AG08396 (cell line): ENCODE results near the gene VPS13D.
A peak's percentile ranks its signal among the peaks of the same experiment; 100 is the strongest.
"Not testable (repeated sequence)": the region's sequence is repeated elsewhere in the genome, so short reads cannot be mapped to it uniquely, and the experiment has no call there.

Source experiments
- DNase-seq: peaks from one replicate; pipeline ENCODE4 v3.0.0; 2012; ENCODE audit warnings: low spot score, mixed read lengths

VPS13D gene

DNA sequence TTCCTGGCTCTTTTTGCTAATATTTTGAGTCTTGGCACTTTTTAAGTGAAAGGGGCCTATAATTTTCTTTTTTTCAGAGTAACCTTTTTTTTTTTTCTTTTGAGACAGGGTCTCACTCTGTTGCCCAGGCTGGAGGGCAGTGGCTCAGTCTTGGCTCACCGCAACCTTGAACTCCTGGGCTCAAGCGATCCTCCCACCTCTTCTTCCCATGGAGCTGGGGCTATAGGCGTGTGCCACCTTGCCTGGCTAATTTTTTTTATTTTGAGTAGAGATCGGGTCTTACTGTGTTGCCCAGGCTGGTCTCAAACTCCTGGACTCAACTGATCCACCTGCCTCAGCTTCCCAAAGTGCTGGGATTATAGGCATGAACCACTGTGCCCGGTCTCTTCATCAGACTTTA is 285.4 kb downstream of the VPS13D start:
- no peak for DNase-seq

DNA sequence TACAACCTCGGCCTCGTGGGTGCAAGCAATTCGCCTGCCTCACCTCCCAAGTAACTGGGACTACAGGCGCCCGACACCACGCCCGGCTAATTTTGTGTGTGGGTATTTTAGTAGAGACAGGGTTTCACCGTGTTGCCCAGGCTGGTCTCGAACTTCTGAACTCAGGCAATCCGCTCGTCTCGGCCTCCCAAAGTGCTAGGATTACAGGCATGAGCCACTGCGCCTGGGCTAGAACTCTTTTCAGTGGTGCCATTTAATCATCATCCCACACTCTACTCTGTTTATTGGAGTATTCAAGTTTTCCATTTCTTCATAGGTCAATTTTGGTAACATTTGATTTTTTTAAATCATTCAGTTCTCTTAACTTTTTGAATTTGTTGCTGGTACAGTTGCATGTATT is 286.9 kb downstream of the VPS13D start:
- DNase-seq: no peak

DNA sequence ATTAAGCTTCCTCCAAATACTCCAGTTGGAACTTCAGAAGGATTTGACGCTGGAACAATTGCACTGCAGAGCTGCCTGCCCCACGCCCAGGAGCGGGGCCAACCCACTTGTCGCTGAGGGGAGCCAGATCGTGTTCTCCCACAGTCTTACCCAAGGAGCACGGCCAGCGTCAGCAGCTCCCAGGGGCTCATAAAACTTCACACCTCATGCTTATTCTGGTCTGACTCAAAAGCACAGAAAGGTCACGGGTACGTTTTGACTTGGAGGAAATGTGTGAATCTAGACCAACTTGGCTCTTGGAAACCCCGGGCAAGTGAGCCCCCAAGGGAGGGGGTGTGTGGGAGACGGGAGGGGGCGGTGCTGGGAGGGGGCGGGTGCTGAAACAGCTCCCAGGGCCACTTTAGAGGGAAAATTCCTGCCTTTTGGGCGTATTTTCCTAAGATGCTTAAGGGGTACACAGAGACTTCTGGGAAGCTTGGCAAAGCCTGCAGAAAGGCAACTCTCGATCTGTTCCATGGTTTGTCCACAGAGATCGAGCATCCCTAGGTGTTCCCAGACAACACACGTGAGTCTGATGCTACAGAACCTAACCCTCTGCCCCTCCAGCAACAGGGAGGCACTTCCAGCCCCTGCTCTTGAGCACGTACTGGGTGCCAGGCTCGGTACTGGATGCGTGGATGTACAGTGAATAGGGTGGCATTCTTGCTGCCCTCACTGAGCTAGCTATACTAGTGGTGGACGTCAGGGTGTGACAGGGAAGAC is 289.3 kb downstream of the VPS13D start:
- DNase-seq: peak; percentile 36

DNA sequence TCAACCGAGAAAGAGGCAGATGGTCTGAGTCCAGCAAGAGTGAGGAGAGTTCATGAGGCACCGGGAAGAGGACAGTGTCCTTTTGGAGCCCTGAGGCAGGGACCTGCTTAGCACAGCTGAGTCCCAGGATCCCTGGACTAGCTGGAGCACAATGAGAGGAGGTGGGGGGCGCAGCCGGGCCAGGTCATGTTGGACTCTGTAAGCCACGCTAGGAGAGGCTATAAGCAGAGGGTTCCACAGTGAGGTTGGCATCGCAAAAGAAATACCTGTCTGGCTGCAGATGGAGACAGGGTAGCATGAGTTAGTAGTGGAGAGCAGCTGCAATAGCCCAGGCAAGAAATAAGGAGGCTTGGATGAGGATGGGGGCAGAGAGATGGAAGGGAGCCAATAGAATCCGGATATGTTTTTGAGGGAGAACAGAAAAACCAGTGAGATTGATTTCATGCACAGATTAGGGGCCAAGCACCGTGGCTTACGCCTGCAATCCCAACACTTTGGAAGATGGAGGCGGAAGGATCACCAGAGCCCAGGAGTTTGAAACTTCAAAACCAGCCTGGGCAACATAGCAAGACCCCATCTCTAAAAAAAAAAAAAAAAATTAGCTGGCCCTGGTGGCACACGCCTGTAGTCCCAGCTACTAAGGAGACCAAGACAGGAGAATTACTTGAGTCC is 290.0 kb downstream of the VPS13D start:
- no peak for DNase-seq

DNA sequence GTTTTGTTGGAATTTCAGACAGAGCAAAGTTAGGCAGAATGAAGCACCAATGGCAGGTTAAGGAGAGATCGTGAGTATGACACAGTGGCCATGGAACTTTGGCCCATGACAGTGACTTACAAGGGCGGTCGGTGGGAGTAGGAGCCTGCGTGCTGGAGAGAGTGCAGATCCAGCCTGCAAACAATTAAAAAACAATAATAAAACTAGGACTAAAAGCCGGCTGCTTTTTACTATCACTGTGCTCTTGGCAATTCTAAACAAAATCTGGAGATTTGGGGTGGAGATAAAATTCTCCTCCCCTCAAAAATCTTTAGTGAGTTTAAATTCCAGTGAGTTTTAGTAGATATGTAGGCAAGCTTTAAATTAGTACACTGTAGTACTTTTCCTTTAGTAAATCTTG is 291.3 kb downstream of the VPS13D start:
- no peak for DNase-seq

DNA sequence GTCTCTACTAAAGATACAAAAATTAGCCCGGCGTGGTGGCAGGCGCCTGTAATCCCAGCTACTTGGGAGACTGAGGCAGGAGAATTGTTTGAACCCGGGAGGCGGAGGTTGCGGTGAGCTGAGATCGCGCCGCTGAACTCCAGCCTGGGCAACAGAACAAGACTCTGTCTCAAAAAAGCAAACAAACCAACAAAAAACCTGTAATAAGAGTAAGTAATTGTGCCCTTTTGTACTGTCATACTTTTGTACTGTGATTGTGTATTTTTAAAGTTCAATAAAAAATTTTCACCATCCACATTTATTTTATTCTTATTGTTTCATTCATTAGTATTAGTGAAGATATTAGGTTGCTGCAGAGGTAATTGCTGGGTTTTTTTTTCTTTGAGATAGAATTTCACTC is 292.9 kb downstream of the VPS13D start:
- DNase-seq: not testable (repeated sequence)

DNA sequence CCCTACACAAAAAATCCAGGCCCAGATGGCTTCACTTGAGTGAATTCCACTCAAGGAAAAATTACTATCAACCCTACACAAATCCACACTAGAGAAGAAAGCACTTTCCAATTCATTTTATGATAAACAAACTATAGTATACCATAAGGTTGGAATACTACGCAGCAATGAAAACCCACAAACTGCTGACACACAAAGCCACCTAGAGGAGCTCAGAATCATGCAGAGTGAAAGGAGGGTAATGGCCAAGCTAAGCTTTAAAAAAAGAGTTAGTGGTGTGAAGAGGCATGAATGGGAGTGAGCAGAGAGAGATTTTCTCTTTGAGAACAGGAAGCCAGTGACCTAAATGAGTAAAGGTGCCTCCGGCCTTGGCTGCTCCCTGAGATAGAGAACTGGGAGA is 294.4 kb downstream of the VPS13D start:
- no peak for DNase-seq

DNA sequence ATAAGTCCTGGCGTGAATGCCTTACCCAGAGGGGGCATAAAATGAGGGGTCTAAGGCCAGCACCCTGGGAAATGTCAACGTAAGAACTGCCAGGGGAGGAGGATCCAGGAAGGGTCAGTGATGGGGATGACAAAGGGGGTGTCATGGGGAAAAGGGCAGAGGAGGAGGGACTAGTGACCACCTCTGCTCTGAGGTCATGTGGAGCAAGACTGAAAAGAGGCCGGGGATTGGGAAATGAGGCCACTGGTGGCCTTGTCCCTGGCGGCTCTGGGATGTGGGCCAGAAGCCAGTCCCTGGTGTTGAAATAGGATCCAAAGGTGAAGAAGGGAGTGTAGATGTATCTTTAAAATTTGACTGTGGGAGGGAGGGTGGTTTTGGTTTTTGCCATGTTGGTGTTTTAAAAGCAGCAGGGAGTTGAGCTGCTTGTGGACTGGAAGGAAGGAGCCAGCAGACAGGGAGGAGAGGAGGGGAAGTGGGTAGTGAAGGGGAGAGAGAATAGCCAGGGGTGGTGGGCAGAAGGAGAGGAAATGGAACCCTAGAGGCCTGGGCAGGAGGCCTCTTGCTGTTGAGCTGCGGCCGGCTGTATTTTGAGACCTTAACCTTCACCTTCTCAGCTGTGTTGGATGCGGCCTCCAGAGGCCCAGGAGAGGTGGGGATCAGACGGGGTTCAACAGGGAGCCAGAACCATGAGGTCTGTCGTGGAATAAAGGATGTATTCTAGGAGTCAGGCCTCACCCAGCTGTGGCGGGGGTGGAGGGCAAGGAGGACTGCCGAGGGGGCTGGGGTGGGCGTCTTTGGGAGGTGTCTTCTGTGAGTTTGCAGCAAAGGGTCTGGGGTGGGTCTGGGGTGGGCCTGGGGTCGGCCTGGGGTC is 295.7 kb downstream of the VPS13D start:
- DNase-seq: no peak

DNA sequence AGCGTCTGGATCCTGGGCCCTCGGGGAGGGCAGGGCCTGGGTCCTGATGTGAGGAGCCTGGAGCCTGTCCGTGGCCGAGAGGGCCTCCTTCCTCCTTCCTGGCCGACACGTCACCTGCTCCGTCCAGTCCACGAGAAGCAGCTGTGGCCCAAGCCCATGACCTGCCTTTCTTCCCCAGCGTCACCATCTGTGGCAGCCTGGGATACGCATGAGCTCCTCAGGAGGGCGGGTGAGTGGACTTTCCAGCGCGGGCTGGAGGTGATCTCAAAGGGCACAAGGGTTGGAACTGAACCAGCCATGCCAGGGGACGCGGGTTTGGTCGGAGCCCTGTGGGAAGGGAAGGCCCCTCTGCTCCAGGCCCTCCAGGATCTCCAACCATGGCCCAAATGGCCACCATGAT is 297.7 kb downstream of the VPS13D start:
- DNase-seq: no peak

DNA sequence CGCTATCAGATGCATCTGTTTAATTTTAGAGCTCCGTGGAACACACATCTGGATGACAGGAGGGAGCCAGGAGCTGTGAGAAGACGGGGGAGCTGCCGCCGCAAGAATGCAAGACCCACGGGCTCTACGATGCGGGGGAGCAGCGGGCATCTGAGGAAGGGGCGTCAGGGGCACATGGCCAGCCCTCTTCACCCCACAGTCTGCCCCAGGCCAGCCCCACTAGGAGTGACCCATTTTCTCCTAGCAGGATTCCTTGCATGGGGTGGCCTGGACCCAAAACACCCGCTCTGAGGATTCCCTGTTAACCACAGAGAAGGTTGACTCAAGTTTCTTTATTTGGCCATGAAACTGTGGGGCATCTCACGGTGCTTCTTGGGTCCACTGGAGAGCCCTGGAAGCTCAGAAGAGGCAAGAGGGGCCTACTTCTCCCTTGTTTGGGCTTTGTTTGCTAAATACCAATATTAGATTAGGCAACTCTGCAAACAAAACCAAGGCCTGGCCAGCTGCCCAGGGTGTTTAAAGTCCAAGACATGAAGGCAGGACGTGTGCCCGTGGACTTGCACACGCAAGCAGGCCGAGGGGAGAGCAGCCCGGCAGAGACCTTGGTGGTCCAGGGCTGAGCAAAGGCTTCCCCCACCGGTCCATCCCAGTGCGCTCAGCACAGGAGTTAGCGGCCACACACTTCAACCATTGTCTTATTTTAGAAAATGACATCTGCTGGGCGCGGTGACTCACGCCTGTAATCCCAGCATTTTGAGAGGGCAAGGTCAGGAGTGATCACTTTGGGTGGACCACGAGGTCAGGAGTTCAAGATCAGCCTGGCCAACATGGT is 298.4 kb downstream of the VPS13D start:
- peak; percentile 46 for DNase-seq

DNA sequence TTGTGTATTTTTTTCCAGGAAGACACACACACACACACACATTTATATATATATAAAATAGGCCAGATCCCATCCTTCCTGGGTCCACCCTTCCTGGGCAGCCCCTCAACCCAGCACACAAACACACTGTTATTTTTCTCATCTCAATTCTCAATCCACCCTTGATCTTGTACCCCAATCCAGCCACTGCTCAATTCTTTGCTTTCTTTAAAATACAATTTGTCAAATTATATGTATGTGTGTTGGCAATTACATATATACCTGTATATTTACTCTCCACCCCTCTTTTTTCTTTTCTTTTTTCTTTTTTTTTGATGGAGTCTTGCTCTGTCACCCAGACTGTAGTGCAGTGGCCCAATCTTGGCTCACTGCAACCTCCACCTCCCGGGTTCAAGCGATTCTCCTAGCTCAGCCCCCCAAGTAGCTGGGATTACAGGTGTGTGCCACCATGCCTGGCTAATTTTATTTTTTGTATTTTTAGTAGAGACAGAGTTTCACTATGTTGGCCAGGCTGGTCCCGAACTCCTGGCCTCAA is 299.9 kb downstream of the VPS13D start:
- no peak for DNase-seq

DNA sequence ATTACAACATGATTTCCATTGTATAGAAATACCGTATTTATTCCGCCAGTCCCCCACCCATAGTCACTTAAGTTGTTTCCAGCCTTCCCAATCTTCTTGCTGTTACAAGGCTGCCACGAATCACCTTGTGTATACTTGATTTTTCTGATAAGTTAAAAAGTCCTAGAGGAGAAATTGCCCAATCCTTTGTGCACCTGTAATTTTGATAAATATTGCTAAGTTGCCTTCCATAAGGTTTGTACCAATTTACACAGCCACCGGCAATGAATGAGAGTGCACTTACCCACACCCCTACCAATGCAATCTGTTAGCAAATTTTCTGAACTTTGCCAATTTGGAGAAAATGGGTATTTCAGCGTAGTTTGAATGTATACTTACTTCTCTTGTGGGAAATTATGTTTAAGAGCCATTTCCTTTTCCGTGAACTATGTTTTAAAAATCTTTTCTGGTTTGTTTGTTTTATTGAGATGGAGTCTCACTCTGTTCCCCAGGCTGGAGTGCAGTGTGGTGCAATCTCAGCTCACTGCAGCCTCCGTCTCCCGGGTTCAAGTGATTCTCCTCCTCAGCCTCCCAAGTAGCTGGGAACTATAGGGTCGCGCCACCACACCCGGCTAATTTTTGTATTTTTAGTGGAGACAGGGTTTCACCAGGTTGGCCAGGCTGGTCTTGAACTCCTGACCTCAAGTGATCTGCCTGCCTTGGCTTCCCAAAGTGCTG is 300.8 kb downstream of the VPS13D start:
- no peak for DNase-seq

DNA sequence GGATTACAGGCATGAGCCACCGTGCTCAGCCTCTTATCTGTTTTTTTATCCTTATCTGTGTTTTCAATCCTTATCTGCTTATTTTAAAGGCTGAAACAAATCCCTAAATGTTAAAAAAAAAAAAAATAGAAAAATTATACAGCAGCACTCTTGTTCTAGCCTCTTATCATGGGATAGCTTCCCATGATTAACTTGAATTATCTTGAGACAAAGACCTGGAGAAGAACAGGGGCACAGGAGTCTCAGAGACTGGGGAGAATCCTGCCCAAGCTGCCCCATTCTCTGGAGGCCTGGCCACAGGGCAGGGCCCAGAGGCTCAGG is 301.3 kb downstream of the VPS13D start:
- no peak for DNase-seq

DNA sequence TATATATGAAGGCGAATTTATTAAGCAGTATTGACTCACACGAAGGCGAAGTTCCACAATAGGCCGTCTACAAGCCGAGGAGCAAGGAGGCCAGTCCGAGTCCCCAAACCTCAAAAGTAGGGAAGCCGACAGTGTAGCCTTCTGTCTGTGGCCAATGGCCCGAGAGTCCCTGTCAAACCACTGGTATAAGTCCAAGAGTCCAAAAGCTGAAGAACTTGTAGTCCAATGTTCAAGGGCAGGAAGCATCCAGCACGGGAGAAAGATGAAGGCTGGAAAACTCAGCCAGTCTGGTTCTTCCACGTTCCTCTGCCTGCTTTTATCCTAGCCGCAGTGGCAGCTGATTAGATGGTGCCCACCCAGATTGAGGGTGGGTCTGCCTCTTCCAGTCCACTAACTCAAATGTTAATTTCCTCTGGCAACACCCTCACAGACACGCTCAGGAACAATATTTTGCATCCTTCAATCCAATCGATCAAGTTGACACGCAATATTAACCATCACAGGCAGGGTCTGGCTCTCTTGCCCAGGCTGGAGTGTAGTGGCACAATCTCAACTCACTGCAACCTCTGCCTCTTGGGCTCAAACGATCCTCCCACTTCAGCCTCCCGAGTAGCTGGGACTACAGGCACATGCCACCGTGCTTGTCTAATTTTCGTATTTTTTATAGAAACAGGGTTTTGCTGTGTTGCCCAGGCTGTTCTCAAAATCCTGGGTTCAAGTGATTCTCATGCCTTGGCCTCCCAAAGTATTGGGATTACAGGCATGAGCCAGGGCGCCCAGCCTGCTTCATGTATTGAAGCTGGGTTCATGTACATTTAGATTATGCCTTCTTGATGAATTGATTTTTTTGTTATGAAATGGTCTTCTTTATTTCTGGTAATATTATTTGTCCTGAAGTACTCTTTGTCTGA is 302.8 kb downstream of the VPS13D start:
- no peak for DNase-seq

DNA sequence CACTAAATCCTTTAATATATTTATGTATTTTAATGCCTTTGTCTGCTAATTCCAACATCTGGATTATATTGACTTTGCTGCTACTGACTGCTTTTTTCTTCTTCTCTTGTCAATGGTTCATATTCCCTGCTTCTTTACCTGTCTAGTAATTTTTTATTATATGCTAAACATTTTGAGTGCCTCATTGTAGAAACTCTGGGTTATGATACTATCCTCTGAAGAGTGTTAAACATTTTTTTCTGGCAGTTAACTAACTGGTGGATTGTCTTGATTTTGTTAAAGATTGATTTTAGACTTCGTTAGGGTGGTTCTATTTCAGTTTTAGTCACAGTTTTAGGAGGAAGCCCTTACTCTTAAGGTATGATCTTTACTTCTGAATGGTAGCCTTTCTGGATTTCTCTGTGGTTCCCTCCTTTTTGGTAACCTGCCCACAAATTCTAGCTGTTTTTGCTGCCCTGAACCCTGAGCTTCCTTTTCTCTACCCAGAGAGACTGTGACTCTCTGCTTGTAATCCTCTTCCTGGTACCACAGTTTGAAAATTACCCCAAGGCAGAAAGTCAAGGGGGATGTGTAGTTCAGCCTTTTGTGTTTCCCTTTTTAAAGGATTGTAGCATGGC is 306.3 kb downstream of the VPS13D start:
- DNase-seq: no peak

DNA sequence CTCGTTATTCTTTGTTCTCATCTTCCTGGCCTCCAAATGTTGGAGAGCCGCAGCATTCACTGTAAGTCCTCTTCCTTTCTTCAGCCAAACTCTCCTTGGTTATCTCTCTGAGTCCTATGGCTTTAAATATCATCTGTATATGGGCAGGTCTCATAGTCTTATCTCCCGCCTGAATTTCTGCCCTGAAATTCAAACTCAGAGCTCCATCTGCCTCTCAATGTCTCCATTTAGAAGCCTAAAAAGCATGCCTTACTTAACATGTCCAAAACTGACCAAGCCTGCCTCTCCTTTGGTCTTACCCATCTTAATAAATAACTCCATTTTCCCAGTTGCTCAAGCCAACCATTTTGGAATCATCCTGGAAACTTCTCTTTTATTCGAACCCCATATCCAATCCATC is 307.5 kb downstream of the VPS13D start:
- no peak for DNase-seq

DNA sequence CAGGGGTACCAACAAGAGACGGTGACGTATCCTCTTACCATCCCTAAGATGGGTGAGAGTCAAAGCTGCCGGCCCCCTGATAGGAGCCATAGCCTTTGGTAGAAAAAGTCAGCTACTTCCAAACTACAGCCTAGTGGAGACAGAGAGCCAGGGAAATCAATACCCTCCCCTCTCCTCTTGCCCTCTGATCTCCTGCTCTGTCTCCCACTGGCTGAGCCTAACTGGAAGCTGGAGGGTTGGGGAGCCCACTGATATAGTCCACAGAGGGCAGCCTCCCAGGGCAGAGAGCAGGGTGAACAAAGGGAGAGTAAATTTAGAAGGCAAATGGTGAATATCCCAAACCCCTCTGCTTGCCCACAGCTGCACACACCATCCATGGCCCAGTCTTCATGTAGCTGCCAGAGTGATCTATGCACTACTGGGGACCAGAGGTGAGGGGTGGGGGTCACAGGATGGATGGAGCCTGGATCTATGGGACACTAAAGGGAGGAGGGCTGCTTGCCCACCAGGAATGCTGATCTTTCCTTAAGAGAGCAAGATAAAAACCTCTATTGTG is 308.2 kb downstream of the VPS13D start:
- DNase-seq: no peak

DNA sequence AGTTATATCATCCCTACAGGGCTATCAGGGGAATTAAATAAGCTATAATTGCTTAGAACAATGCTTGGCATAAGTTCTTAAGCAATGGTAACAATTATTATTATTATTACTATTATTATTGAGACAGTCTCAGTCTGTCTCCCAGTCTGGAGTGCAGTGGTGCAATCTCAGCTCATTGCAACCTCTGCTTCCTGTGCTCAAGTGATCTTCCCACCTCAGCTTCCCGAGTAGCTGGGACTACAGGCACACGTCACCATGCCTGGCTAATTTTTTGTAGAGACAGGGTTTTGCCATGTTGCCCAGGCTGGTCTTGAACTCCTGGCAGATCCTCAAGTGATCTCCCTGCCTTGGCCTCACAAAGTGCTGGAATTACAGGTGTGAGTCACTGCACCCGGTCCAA is 308.7 kb downstream of the VPS13D start:
- DNase-seq: not testable (repeated sequence)

DNA sequence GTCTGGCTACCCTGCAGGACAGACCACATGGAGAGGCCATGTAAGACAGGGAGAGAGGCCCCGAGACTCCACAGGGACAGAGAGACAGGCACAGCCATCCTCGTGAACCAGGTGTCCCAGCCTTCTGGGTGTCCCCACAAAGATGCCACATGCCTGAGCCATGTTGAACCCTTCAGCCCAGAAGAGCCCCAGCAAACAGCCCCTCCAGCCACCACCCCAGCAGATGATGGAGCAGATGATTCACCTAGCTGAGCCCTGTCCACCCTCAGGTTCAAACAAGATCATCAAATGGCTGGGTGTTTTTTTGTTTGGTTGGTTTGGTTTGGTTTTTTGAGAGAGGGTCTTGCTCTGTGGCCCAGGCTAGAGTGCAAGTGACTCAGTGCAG is 309.5 kb downstream of the VPS13D start:
- DNase-seq: no peak
